HEK293 (cell line): Measurements from ENCODE around the gene VPS18.

ENCODE experiments used
- CTCF ChIA-PET: fragments of 350-600 bp; formaldehyde crosslinking; extraction: SDS; loops from one replicate; lab custom pipeline; 2021; ENCODE audit warnings: antibody characterized with exemption; lab: Yijun Ruan, JAX
- POLR2A ChIA-PET: fragments of 300-600 bp; formaldehyde crosslinking; extraction: SDS; loops from one replicate; lab custom pipeline; 2020; ENCODE audit warnings: antibody characterized with exemption, inconsistent platforms; lab: Yijun Ruan, JAX
- H3K27ac ChIP-seq: fragments of 200-500 bp; sonication (Bioruptor generic); 2 replicates; pipeline ENCODE4 v1.5.1; 2014; ENCODE audit warnings: low read depth, low read length, control low read depth, inconsistent platforms; ENCODE audit errors: extremely low read depth
- H3K36me3 ChIP-seq, 2 experiments: fragments of 200-500 bp in 1 of 2; sonication (Bioruptor generic) in 1 of 2; 1 replicate in 1 of 2; 2 replicates in 1 of 2; pipeline ENCODE4 v1.5.1; 2014 to 2017; ENCODE audit warnings: inconsistent platforms in 2 of 2, low read length in 2 of 2; ENCODE audit not compliant: control insufficient read depth in 2 of 2, insufficient read depth in 1 of 2
- H3K4me1 ChIP-seq: fragments of 200-500 bp; sonication (Bioruptor generic); 2 replicates; pipeline ENCODE4 v1.5.1; 2014; ENCODE audit warnings: mild to moderate bottlenecking, low read length, inconsistent platforms; ENCODE audit not compliant: control insufficient read depth, insufficient read depth
- H3K4me3 ChIP-seq: 2 replicates; pipeline ENCODE4 v1.5.1; 2011; ENCODE audit warnings: low read depth, mild to moderate bottlenecking, control low read depth, low read length, moderate library complexity
- H3K9me3 ChIP-seq: fragments of 200-500 bp; sonication (Bioruptor generic); 2 replicates; pipeline ENCODE4 v1.5.1; 2014; ENCODE audit warnings: low read depth, low read length, inconsistent platforms; ENCODE audit not compliant: control insufficient read depth, insufficient read depth
- GFI1B ChIP-seq: fragments of 450-650 bp; formaldehyde crosslinking; IDR thresholded peaks from 2 replicates; pipeline ENCODE4 v1.5.1; 2016; ENCODE audit warnings: missing biosample characterization, missing genetic modification characterization
- PRDM1 ChIP-seq: fragments of 450-650 bp; formaldehyde crosslinking; IDR thresholded peaks from 2 replicates; pipeline ENCODE4; 2016; ENCODE audit warnings: missing biosample characterization, missing genetic modification characterization
- REPIN1 ChIP-seq: fragments of 450-650 bp; formaldehyde crosslinking; IDR thresholded peaks from 2 replicates; pipeline ENCODE4 v1.5.1; 2017; ENCODE audit warnings: missing biosample characterization, missing genetic modification characterization, low read depth
- SP7 ChIP-seq: fragments of 450-650 bp; formaldehyde crosslinking; IDR thresholded peaks from 2 replicates; pipeline ENCODE4 v1.5.1; 2016; ENCODE audit warnings: missing biosample characterization, missing genetic modification characterization
- ZNF18 ChIP-seq: fragments of 450-650 bp; formaldehyde crosslinking; IDR thresholded peaks from 2 replicates; pipeline ENCODE4 v1.5.1; 2016; ENCODE audit warnings: missing biosample characterization, missing genetic modification characterization
- ZNF335 ChIP-seq: fragments of 450-650 bp; formaldehyde crosslinking; conservative IDR thresholded peaks from 2 replicates; pipeline ENCODE4 v1.5.1; 2016; ENCODE audit warnings: missing biosample characterization, missing genetic modification characterization
- ZNF394 ChIP-seq: fragments of 450-650 bp; formaldehyde crosslinking; IDR thresholded peaks from 2 replicates; pipeline ENCODE4 v1.5.1; 2016; ENCODE audit warnings: missing biosample characterization, missing genetic modification characterization, mild to moderate bottlenecking, moderate library complexity, borderline replicate concordance
- ZNF501 ChIP-seq: fragments of 450-650 bp; formaldehyde crosslinking; IDR thresholded peaks from 2 replicates; pipeline ENCODE4 v1.5.1; 2016; ENCODE audit warnings: missing biosample characterization, missing genetic modification characterization
- ZNF521 ChIP-seq: fragments of 450-650 bp; formaldehyde crosslinking; IDR thresholded peaks from 2 replicates; pipeline ENCODE4 v1.5.1; 2017; ENCODE audit warnings: missing biosample characterization, mild to moderate bottlenecking, missing genetic modification characterization
- ZNF596 ChIP-seq: fragments of 450-650 bp; IDR thresholded peaks from 2 replicates; pipeline ENCODE4 v1.5.0; 2018; ENCODE audit warnings: missing biosample characterization, mild to moderate bottlenecking, missing genetic modification characterization, moderate library complexity
- ZNF600 ChIP-seq: fragments of 450-650 bp; formaldehyde crosslinking; IDR thresholded peaks from 2 replicates; pipeline ENCODE4 v1.5.1; 2016; ENCODE audit warnings: missing biosample characterization, missing genetic modification characterization
- ZNF610 ChIP-seq: fragments of 450-650 bp; formaldehyde crosslinking; IDR thresholded peaks from 2 replicates; pipeline ENCODE4 v1.5.1; 2016; ENCODE audit warnings: missing biosample characterization, missing genetic modification characterization, borderline replicate concordance
- ZNF629 ChIP-seq: fragments of 450-650 bp; formaldehyde crosslinking; IDR thresholded peaks from 2 replicates; pipeline ENCODE4 v1.5.1; 2017; ENCODE audit warnings: missing biosample characterization, missing genetic modification characterization
- ZNF664 ChIP-seq: fragments of 450-650 bp; formaldehyde crosslinking; IDR thresholded peaks from 2 replicates; pipeline ENCODE4 v1.5.1; 2016; ENCODE audit warnings: missing biosample characterization, missing genetic modification characterization
- ZNF777 ChIP-seq: fragments of 450-650 bp; formaldehyde crosslinking; IDR thresholded peaks from 2 replicates; pipeline ENCODE4 v1.5.1; 2017; ENCODE audit warnings: missing biosample characterization, missing genetic modification characterization, borderline replicate concordance
- ZNF843 ChIP-seq: fragments of 450-650 bp; formaldehyde crosslinking; IDR thresholded peaks from 2 replicates; pipeline ENCODE4 v1.5.1; 2016; ENCODE audit warnings: missing biosample characterization, missing genetic modification characterization
- TF ChIP-seq, protein P1 (sequence below): fragments of 450-650 bp; formaldehyde crosslinking; IDR thresholded peaks from 2 replicates; pipeline ENCODE4 v1.5.1; 2016; ENCODE audit warnings: missing biosample characterization, missing genetic modification characterization
- TF ChIP-seq, protein P2 (sequence below): fragments of 450-650 bp; formaldehyde crosslinking; IDR thresholded peaks from 2 replicates; pipeline ENCODE4 v1.5.1; 2017; ENCODE audit warnings: missing biosample characterization, missing genetic modification characterization
- TF ChIP-seq, protein P3 (sequence below): fragments of 450-650 bp; formaldehyde crosslinking; IDR thresholded peaks from 2 replicates; pipeline ENCODE4 v1.5.1; 2016; ENCODE audit warnings: missing biosample characterization, missing genetic modification characterization

The VPS18 gene

DNA sequence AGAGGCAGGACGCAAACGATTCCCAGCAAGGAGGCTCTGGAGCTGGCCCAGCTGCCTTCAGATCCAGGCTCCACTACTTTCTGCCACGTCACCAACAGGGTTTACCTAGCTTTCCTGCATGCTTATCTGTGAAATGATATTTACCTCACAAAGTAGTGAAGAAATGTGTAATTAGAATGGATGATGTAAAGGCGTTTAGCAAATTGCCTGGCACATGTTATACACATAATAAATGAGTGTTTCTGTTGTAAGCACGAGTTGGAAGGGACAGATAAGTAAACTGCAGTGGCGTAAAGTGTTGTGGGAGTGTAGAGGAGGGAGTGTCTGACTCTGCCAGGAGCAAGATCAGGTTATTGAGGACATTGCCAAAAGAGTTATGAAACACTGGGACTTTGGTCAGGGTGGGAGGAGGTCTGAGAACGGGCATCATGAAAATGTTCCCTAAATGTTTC lies 55.5 kb downstream of the VPS18 start (continued):
- TF ChIP-seq, protein P1, sequence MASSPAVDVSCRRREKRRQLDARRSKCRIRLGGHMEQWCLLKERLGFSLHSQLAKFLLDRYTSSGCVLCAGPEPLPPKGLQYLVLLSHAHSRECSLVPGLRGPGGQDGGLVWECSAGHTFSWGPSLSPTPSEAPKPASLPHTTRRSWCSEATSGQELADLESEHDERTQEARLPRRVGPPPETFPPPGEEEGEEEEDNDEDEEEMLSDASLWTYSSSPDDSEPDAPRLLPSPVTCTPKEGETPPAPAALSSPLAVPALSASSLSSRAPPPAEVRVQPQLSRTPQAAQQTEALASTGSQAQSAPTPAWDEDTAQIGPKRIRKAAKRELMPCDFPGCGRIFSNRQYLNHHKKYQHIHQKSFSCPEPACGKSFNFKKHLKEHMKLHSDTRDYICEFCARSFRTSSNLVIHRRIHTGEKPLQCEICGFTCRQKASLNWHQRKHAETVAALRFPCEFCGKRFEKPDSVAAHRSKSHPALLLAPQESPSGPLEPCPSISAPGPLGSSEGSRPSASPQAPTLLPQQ (tag by site-specific recombination) = 0 out of 2 replicates have a peak, but pooled peaks have one; percentile 22
- TF ChIP-seq ZNF600 = peak; percentile 69
- TF ChIP-seq ZNF335 (tag by site-specific recombination) = peak; percentile 71
- TF ChIP-seq, protein P2, sequence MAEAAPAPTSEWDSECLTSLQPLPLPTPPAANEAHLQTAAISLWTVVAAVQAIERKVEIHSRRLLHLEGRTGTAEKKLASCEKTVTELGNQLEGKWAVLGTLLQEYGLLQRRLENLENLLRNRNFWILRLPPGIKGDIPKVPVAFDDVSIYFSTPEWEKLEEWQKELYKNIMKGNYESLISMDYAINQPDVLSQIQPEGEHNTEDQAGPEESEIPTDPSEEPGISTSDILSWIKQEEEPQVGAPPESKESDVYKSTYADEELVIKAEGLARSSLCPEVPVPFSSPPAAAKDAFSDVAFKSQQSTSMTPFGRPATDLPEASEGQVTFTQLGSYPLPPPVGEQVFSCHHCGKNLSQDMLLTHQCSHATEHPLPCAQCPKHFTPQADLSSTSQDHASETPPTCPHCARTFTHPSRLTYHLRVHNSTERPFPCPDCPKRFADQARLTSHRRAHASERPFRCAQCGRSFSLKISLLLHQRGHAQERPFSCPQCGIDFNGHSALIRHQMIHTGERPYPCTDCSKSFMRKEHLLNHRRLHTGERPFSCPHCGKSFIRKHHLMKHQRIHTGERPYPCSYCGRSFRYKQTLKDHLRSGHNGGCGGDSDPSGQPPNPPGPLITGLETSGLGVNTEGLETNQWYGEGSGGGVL = peak; percentile 61; the same call in 1 of the 2 replicates
- peak; percentile 47; the same call in 1 of the 2 replicates for TF ChIP-seq ZNF629 (tag by site-specific recombination)
- TF ChIP-seq SP7 (tag by site-specific recombination) = peak; percentile 92
- no peak for TF ChIP-seq ZNF843 (tag by site-specific recombination)

DNA sequence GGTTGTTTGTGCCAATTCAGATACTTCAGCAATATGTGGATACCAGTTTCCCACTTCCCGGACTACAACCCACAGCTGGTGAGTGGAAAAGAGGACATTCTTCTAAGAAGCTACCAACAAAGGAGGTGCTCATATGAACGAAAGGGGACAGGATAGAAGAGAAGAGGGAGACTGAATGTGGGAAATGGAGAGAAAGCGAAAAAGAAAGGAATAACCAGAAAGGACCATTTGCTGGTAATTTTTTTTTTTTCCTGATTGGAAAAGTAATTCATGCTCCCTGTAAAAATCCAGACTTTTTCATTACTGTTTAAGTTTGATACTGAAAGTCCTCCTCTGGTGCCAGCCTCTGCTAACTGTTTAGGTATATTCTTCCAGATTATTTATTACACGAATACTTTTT lies 57.5 kb downstream of the VPS18 start:
- ChIA-PET CTCF (interaction anchor here (1.9 to 3.8 kb wide), 2 partner anchors 10 to 21 kb away, joined by 9 to 26 read pairs; no protein-coding TSS in a partner anchor), POLR2A (interaction anchor here (0.7 to 5.0 kb wide), 3 partner anchors 11 to 258 kb away, joined by 8 to 64 read pairs (median 54); partner anchors contain the start of gene DLL4)
- Histone ChIP-seq H3K9me3 (no peaks in the 10 kb centered on the region), H3K4me3 (no peak overlapping the region), H3K36me3 (peaks cover 0 to 6% of the 10 kb centered on the region in 2 experiments; a peak in 1 of 3 replicates), H3K4me1 (peaks cover 5% of the 10 kb centered on the region; the same call in 1 of the 2 replicates), H3K27ac (no peak overlapping the region)
- TF ChIP-seq PRDM1 (tag by site-specific recombination) = peak; percentile 51; the same call in 1 of the 2 replicates
- TF ChIP-seq GFI1B = no peak

DNA sequence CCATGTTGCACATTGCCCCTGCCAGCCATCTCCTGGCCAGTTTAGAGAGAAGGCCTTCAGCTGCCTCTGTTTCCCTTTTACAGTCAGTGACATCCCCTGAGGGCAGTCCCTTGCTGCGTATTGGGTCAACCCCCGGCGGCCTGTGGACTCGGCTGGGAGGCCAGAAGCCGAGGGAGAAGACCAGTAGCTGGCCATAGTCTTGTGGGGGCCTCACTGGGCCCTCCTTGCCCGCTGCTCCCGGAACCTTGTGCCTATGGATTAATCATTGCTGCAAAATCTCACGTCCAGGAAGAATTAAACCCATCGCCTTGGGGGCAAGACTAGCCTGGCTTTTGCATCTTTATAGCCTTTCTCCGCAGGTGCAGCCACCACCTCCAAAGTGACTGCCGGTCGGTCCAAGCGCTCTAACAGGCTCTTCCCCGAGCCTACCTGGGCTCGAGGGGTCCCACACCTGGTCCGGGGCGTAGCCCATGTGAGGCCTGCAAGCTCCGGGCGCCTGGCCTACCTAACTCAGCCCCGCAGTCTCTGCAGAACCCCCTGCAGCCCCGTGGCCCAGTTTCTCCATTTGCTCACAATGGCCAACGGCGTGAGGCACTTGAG lies 58.2 kb downstream of the VPS18 start:
- peaks cover 0 to 6% of the 10 kb centered on the region in 2 experiments; a peak in 1 of 3 replicates for H3K36me3 ChIP-seq
- H3K9me3 ChIP-seq = no peaks in the 10 kb centered on the region
- H3K4me1 ChIP-seq = peaks cover 5% of the 10 kb centered on the region; the same call in 1 of the 2 replicates
- peak overlapping the region; percentile 62 for H3K4me3 ChIP-seq
- TF ChIP-seq ZNF777 (tag by site-specific recombination) (0 out of 2 replicates have a peak, but pooled peaks have one; percentile 54), ZNF600 (no peak)
- peak overlapping the region; percentile 94 for H3K27ac ChIP-seq
- POLR2A ChIA-PET = interaction anchor here (1.0 to 5.0 kb wide), 16 partner anchors 10 to 233 kb away, joined by 3 to 64 read pairs (median 5); partner anchors contain the start of genes DLL4, INO80 and VPS18
- CTCF ChIA-PET = interaction anchor here (1.1 to 3.8 kb wide), 3 partner anchors 11 to 22 kb away, joined by 3 to 26 read pairs (median 9); no protein-coding TSS in a partner anchor

DNA sequence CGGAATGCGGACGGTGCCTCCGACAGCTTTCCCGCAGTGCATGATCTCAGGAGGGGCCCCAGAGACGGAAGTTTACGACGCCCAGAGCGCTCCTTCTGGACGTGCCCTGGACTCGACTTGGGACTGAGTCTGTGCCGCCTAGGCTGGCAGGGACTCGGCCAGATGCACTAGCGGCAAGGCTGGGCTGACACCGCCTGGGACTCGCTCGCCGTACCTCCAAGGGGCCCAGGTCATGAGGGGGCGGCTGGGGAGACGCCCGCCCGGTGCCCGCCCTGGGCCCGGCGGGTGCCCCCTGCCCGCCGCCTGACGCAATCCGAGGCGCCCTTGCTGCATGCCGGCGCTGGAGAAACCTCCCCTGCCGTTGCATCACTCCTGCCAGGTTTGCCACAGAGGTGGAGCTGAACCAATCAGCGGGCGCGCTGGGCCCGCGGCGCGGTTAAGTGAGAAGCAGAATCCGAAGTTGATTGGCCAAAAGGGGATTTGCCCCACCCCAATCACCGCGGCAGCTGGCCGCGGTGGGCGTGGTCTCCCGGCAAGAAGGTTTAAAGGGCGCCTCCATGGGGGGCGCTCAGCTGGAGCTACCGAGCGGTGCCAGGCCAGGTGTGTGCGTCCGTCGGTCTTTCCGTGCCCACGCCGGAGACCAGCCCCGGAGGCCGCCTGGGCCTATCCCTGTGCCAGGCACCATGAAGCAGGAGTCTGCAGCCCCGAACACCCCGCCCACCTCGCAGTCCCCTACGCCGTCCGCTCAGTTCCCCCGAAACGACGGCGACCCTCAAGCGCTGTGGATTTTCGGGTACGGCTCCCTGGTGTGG lies 58.9 kb downstream of the VPS18 start, which contains the start of gene CHAC1:
CHAC1 (plus strand) TSS at position 571 of the 812 bp plus-strand sequence; CDS start at position 684, 113 bp downstream.
- CTCF ChIA-PET = interaction anchor here (1.1 to 3.8 kb wide), 2 partner anchors 11 to 21 kb away, joined by 3 to 26 read pairs; no protein-coding TSS in a partner anchor
- Histone ChIP-seq H3K27ac (peak within 1 kb of the TSS; percentile 94), H3K36me3 (peaks cover 0 to 6% of the 10 kb centered on the region in 2 experiments; a peak in 1 of 3 replicates), H3K9me3 (no peaks in the 10 kb centered on the region), H3K4me1 (peaks cover 5% of the 10 kb centered on the region; the same call in 1 of the 2 replicates), H3K4me3 (peak within 1 kb of the TSS; percentile 62)
- POLR2A ChIA-PET = interaction anchor here (0.5 to 5.0 kb wide), 29 partner anchors 9 to 853 kb away, joined by 3 to 64 read pairs (median 4); partner anchors contain the start of genes DLL4, INO80, NUSAP1 and OIP5
- TF ChIP-seq REPIN1 (tag by site-specific recombination) (no peak), ZNF610 (tag by site-specific recombination) (no peak), ZNF394 (no peak; the same call in 1 of the 2 replicates), ZNF18 (tag by site-specific recombination) (no peak), ZNF501 (tag by site-specific recombination) (peak; percentile 50; the same call in 1 of the 2 replicates), ZNF664 (tag by site-specific recombination) (no peak), ZNF596 (tag by site-specific recombination) (no peak), ZNF521 (tag by site-specific recombination) (no peak)
- TF ChIP-seq, protein P3, sequence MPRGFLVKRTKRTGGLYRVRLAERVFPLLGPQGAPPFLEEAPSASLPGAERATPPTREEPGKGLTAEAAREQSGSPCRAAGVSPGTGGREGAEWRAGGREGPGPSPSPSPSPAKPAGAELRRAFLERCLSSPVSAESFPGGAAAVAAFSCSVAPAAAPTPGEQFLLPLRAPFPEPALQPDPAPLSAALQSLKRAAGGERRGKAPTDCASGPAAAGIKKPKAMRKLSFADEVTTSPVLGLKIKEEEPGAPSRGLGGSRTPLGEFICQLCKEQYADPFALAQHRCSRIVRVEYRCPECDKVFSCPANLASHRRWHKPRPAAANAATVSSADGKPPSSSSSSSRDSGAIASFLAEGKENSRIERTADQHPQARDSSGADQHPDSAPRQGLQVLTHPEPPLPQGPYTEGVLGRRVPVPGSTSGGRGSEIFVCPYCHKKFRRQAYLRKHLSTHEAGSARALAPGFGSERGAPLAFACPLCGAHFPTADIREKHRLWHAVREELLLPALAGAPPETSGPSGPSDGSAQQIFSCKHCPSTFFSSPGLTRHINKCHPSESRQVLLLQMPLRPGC (tag by site-specific recombination) = peak; percentile 44; the same call in 1 of the 2 replicates
